GM12801 (cell line): ENCODE results near the gene SMG7.

Source experiments
- TF ChIP-seq, protein P1 (sequence below): IDR thresholded peaks from one replicate; pipeline ENCODE4 v1.5.1; 2011; ENCODE audit warnings: control low read depth; ENCODE audit not compliant: insufficient read length; ENCODE audit errors: extremely low read depth

Gene SMG7

DNA sequence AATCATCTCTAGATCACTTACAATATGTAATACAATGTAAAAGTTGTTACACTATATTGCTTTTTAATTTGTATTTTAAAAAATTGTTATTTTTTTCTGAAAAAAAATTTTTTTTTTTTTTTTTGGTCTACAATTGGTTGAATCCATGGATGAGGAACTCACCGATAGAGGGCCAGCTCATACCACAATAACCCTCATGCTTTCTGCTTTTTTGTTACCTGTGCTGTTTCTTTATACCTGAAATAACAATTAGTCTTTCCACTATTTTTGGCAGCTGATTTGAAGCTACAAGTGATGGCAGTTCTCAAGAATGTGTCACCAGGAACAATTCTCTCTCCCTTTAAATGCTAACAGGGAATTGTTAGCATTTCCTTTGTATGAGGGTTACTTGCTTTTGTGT, 12.0 kb downstream of the SMG7 start:
- TF ChIP-seq, protein P1, sequence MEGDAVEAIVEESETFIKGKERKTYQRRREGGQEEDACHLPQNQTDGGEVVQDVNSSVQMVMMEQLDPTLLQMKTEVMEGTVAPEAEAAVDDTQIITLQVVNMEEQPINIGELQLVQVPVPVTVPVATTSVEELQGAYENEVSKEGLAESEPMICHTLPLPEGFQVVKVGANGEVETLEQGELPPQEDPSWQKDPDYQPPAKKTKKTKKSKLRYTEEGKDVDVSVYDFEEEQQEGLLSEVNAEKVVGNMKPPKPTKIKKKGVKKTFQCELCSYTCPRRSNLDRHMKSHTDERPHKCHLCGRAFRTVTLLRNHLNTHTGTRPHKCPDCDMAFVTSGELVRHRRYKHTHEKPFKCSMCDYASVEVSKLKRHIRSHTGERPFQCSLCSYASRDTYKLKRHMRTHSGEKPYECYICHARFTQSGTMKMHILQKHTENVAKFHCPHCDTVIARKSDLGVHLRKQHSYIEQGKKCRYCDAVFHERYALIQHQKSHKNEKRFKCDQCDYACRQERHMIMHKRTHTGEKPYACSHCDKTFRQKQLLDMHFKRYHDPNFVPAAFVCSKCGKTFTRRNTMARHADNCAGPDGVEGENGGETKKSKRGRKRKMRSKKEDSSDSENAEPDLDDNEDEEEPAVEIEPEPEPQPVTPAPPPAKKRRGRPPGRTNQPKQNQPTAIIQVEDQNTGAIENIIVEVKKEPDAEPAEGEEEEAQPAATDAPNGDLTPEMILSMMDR = no peak

DNA sequence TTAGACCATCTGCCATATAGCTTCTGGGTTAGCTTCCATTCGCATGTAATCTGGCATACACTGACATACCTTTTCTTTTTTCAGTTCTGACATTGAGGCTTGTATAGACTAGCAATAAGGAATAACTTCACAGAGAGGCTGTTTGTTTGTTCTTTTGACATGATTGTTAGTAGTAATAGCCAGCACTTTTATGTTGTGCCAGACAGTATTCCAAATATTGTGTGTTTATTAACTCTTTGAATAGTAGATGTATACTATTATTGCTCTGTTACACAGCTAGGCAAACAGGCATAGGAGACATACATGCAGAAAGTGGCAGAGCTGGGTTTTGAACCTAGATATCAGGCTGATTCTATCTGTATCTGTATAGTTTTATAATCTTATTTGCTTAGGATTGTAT, 12.6 kb downstream of the SMG7 start:
- TF ChIP-seq, protein P1 = no peak

DNA sequence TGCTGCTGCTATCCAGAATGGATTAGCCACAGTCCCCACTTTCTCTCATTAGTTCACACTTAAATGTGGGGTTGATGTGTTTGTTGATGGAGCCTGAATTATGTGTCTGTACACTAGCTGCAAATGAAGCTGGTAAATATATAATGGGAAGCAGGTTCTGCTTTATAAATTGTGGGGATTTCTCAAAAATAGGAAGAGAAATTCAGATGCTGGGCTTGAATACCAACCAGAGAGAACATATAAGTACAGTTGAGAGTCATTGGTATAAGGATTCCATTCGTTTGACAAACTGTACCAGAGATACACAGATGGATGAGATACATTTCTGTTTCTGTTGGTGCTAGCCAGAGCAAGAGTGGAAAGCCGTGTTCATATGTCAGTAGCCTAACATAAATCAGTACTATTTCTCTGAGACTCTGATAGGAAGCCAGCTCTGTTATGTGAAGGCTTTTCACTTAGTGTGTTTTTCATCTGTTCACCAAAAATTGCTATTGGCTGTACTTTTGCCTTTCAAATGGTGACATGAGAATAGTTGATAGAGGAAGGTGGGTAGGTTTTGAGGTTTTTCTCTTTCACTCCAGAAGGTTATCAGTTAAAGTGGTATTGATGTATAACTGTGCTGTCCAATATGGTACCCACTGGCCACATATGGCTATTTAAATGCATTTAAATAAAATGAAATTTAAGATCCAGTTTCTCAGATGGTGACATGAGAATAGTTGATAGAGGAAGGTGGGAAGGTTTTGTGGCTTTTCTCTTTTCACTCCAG, 15.6 kb downstream of the SMG7 start:
- TF ChIP-seq, protein P1 = no peak

DNA sequence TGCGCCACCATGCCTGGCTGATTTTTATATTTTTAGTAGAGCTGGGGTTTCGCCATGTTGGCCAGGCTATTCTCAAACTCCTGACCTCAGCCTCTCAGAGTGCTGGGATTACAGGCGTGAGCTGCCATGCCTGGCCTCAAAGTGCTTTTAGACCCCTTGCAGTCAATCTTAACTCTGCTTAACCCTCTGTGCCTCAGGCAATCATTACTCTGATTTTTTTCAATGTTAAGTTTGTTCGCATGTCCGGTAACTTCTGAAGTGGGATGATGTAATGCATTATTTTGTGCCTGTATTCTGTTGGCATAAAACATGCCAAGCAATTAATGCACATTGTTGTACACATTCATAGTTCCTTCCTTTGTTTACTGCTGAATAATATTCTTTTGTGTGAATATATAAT, 18.6 kb downstream of the SMG7 start:
- TF ChIP-seq, protein P1 = no peak

DNA sequence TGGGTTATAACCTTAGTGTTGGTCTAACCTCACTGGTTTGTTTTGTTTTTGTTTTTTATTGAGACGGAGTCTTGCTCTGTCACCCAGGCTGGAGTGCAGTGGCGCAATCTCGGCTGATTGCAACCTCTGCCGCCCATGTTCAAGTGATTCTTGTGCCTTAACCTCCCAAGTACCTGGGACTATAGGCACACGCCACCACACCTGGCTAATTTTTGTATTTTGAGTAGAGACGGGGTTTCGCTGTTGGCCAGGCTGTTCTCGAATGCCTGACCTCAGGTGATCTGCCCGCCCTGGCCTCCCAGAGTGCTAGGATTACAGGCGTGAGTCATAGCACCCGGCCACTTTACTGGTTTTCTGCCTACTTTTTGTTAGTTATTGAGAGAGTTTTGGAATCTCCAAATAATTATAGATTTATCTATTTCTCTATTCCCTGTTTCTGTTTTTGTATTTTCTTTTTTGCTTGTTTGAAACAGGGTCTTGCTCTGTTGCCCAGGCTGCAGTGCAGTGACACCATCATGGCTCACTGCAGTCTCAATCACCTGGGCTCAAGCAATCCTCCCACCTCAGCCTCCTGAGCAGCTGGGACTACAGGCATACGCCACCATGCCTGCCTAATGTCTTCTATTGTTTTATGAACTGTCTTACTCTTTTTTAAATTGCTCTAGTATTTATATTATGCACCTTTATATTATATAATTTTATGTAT, 21.4 kb downstream of the SMG7 start:
- TF ChIP-seq, protein P1 = no peak

DNA sequence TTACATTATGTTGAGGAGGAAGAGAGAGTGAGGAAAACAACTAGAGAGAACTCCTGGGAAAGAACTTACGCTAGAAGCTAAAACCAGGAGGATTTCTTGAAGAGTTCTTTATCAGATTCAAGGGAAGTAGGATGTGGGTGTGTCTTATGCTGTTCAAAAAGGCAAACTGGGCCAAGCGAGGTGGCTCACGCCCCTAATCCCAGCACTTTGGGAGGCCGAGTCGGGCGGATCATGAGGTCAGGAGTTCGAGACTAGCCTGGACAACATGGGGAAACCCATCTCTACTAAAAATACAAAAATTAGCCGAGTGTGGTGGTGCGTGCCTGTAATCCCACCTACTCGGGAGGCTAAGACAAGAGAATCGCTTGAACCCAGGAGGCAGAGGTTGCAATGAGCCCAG, 23.1 kb downstream of the SMG7 start:
- TF ChIP-seq, protein P1 = no peak

DNA sequence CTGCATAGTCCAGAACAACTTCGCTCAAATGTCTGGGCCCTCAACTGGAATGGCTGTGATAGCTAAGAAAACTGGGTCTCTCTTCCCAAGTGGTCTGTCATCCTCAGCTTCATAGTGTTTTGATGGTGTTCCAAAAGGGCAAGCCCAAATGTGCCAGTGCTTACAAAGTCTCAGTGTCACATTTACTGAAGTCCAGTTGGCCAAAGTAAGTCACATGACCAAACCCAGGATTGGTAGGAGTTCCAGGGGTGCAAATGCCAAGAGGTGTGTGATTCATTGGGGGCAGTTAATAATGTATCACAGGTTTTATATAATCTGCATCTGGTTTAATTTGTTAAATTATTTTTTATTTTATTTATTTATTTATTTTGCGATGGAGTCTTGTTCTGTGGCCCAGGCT, 24.9 kb downstream of the SMG7 start:
- TF ChIP-seq, protein P1 = no peak
